ENCODE data around the gene SLC9A9.

DNA sequence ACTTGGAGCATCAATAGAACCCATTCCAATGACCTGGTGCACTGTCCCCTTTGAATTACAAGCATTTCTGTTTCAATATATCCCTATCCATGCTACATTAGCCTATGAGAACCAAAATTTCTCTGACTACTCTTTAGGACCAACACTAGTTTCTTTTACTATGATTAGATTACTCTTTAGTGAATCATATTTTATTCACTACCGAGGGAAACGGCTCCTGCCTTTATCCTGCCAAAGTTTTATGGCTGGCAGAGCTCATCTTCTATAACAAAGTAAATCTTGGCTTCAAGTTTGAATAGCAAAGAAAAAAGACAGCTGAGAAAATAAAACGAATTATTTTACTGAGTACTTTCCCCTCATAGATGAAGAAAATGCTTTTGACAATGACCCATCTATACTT, 120.9 kb downstream of the SLC9A9 start:
- TF ChIP-seq, protein P1, sequence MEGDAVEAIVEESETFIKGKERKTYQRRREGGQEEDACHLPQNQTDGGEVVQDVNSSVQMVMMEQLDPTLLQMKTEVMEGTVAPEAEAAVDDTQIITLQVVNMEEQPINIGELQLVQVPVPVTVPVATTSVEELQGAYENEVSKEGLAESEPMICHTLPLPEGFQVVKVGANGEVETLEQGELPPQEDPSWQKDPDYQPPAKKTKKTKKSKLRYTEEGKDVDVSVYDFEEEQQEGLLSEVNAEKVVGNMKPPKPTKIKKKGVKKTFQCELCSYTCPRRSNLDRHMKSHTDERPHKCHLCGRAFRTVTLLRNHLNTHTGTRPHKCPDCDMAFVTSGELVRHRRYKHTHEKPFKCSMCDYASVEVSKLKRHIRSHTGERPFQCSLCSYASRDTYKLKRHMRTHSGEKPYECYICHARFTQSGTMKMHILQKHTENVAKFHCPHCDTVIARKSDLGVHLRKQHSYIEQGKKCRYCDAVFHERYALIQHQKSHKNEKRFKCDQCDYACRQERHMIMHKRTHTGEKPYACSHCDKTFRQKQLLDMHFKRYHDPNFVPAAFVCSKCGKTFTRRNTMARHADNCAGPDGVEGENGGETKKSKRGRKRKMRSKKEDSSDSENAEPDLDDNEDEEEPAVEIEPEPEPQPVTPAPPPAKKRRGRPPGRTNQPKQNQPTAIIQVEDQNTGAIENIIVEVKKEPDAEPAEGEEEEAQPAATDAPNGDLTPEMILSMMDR (IDR thresholded peaks at IDR 0.05; ENCODE audit: low read depth, low read length) = no peak
- TF ChIP-seq EZH2phosphoT487 (IDR thresholded peaks at IDR 0.05; ENCODE audit: low read depth) = no peak
